ENCODE results near the gene ZNF569. TPM values are rescaled to one million over a fixed set of nuclear protein-coding genes. Genes with fewer than 3 reads are reported as not detected.
A peak's percentile ranks its signal among the peaks of the same experiment; 100 is the strongest.

Gene ZNF569
- polyA plus RNA-seq, 3 donors, result 0.79 to 1.2 (median 0.83) TPM

GRCh38 chr19:37484406-37485168, 17.3 kb upstream of the ZNF569 start:
- H3K27ac Mint-ChIP-seq, result no peak overlapping the region
- peaks cover 31 to 37% of the 10 kb centered on the region in 2 donors for H3K36me3 Mint-ChIP-seq
- no peak overlapping the region for H3K4me3 Mint-ChIP-seq
- no peak for TF ChIP-seq CTCF (IDR thresholded peaks at IDR 0.05)
- no peaks in the 10 kb centered on the region for H3K4me1 Mint-ChIP-seq
- WGBS (ENCODE audit: insufficient coverage), result 94% methylated on average over 3 of the region's 8 CpGs
- H3K27me3 Mint-ChIP-seq (ENCODE audit: low read depth in 3 of 3), result peaks cover 0 to 5% (median 0%) of the 10 kb centered on the region in 3 donors
- no peak for DNase-seq
- no peaks in the 10 kb centered on the region for H3K27me3 ChIP-seq (ENCODE audit: control insufficient read depth in 2 of 2, insufficient read depth in 2 of 2, low read length in 2 of 2)
- no peaks in the 10 kb centered on the region for H3K79me2 ChIP-seq (ENCODE audit: insufficient read depth, low read length)
- H3K36me3 ChIP-seq (replicated peaks in 1 of 2; ENCODE audit: control insufficient read depth in 1 of 2, insufficient read depth in 2 of 2, low read length in 2 of 2), result peaks cover 9 to 52% of the 10 kb centered on the region in 2 donors
- no peak overlapping the region for H3K4me2 ChIP-seq (replicated peaks; ENCODE audit: extremely low read depth, low read length, poor library complexity, severe bottlenecking)
- peak overlapping the region in 1 of 3 experiments; percentile 50 for H3K4me3 ChIP-seq (replicated peaks in 1 of 3; ENCODE audit: low read depth in 2 of 3, low read length in 3 of 3)
- no peak overlapping the region for H2AFZ ChIP-seq (ENCODE audit: insufficient read depth, low read depth, low read length, poor library complexity, severe bottlenecking)
- H3K9me3 ChIP-seq (replicated peaks in 1 of 2; ENCODE audit: control insufficient read depth in 1 of 2, insufficient read depth in 1 of 2, low read length in 2 of 2), result peaks cover 56 to 95% of the 10 kb centered on the region in 2 donors
- H3K9ac ChIP-seq (ENCODE audit: insufficient read depth, low read length, poor library complexity, severe bottlenecking), result no peak overlapping the region
- H3K4me1 ChIP-seq (ENCODE audit: control insufficient read depth in 1 of 2, insufficient read depth in 2 of 2, low read length in 2 of 2), result no peaks in the 10 kb centered on the region
- no peak overlapping the region for H3K27ac ChIP-seq (ENCODE audit: low read depth in 1 of 2, low read length in 2 of 2)
- intact Hi-C loops (cut with micrococcal nuclease), result no loop called here
- no peaks in the 10 kb centered on the region for H4K20me1 ChIP-seq (ENCODE audit: insufficient read depth, low read length)
- peaks cover 42 to 95% (median 84%) of the 10 kb centered on the region in 7 donors for H3K9me3 Mint-ChIP-seq

GRCh38 chr19:37472165-37472564, 4.9 kb upstream of the ZNF569 start:
- H4K20me1 ChIP-seq (ENCODE audit: insufficient read depth, low read length), result no peaks in the 10 kb centered on the region
- Mint-ChIP-seq H3K36me3 (peaks cover 21 to 35% of the 10 kb centered on the region in 2 donors), H3K9me3 (peaks cover 25 to 50% (median 43%) of the 10 kb centered on the region in 7 donors), H3K4me1 (peaks cover 21% of the 10 kb centered on the region), H3K27ac (no peak overlapping the region), H3K4me3 (no peak overlapping the region), H3K27me3 (ENCODE audit: low read depth in 3 of 3) (peaks cover 0 to 2% (median 0%) of the 10 kb centered on the region in 3 donors)
- peaks cover 13 to 39% of the 10 kb centered on the region in 2 donors for H3K36me3 ChIP-seq (replicated peaks in 1 of 2; ENCODE audit: control insufficient read depth in 1 of 2, insufficient read depth in 2 of 2, low read length in 2 of 2)
- H3K9ac ChIP-seq (ENCODE audit: insufficient read depth, low read length, poor library complexity, severe bottlenecking), result no peak overlapping the region
- H3K9me3 ChIP-seq (replicated peaks in 1 of 2; ENCODE audit: control insufficient read depth in 1 of 2, insufficient read depth in 1 of 2, low read length in 2 of 2), result peaks cover 50 to 62% of the 10 kb centered on the region in 2 donors
- intact Hi-C loops (cut with micrococcal nuclease), result loop anchor here in 1 of 2 donors (5.0 kb wide), 1 partner anchor 630 kb away; no protein-coding TSS in a partner anchor
- 100% methylated on average over 2 of the region's 9 CpGs for WGBS (ENCODE audit: insufficient coverage)
- DNase-seq, result no peak
- no peak for TF ChIP-seq CTCF (IDR thresholded peaks at IDR 0.05)
- H3K79me2 ChIP-seq (ENCODE audit: insufficient read depth, low read length), result no peaks in the 10 kb centered on the region
- H3K4me2 ChIP-seq (replicated peaks; ENCODE audit: extremely low read depth, low read length, poor library complexity, severe bottlenecking), result no peak overlapping the region
- H3K4me1 ChIP-seq (ENCODE audit: control insufficient read depth in 1 of 2, insufficient read depth in 2 of 2, low read length in 2 of 2), result peaks cover 17 to 24% of the 10 kb centered on the region in 2 donors
- H3K4me3 ChIP-seq (replicated peaks in 1 of 3; ENCODE audit: low read depth in 2 of 3, low read length in 3 of 3), result no peak overlapping the region
- H2AFZ ChIP-seq (ENCODE audit: insufficient read depth, low read depth, low read length, poor library complexity, severe bottlenecking), result no peak overlapping the region
- no peak overlapping the region for H3K27ac ChIP-seq (ENCODE audit: low read depth in 1 of 2, low read length in 2 of 2)
- no peaks in the 10 kb centered on the region for H3K27me3 ChIP-seq (ENCODE audit: control insufficient read depth in 2 of 2, insufficient read depth in 2 of 2, low read length in 2 of 2)

Measured in CD14-positive monocyte (primary cell).